ENCODE data around the gene SEC14L5. TPM values are rescaled to one million over a fixed set of nuclear protein-coding genes. Genes with fewer than 3 reads are reported as not detected.
"Not testable (repeated sequence)": the region's sequence is repeated elsewhere in the genome, so short reads cannot be mapped to it uniquely, and the experiment has no call there.

Gene SEC14L5
- total and polyA plus RNA-seq, 5 experiments from 2014 or later, result not detected

DNA sequence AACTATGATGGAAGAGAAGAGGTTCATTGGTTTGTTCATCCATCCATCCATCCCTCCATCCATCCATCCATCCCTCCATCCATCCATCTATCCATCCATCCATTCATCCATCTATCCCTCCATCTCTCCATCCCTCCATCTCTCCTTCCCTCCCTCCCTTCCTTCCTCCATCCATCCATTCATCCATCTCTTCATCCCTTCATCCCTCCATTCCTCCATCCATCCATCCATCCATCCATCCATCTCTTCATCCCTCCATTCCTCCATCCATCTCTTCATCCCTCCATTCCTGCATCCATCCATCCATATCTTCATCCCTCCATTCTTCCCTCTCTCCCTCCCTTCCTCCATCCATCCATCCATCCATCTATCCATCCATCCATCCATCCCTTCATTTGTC lies 11.2 kb upstream of the SEC14L5 start:
- POLR2A ChIA-PET, result no interaction called here
- Mint-ChIP-seq H3K36me3 (no peaks in the 10 kb centered on the region), H3K27me3 (peaks cover 1 to 53% (median 27%) of the 10 kb centered on the region in 5 donors), H3K4me1 (peaks cover 0 to 5% (median 2%) of the 10 kb centered on the region in 4 donors), H3K4me3 (no peak overlapping the region), H3K27ac (peak overlapping the region in 1 of 10 donors; percentile 1), H3K9me3 (no peaks in the 10 kb centered on the region)
- DNase-seq (no peak), ATAC-seq (no peak)

DNA sequence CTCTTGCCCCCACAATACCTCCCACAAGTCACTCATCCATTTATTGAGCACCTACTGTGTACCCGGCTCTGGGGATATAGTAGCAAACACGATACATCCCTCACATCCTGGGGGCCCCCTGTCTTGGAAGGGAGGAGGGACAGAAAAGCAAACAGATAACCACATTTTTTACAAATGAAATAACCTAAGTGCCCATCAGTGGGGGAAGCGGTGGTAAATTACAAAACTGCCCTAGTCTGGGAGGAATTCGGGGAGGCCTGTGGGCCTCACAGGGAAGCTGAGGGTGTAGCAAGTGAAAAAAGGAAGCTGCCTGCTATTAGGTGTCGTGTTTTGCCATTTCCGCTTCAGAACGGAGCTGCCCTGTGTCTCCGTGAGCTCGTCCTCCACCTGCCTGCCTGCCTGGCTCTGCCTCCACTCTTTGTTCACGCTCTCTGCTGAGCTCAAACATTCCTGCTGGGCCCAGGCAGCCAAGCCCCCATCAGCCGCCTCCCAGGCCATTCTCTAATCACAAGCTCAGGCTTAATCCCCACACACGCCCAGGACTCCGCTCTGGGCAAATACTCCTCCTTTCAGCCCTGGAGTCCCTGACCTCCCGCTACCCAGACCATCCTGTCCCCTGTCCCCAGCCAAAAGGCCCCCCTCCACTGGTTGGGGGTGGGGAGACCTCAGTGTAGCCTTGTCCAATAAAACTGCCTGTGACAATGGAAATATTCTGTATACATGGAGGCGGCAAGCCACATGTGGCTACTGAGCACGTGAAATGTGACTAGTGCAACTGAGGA lies 10.2 kb upstream of the SEC14L5 start:
- POLR2A ChIA-PET, result no interaction called here
- DNase-seq (no peak), ATAC-seq (no peak)
- no peaks in the 10 kb centered on the region for H3K9me3 Mint-ChIP-seq
- H3K27me3 Mint-ChIP-seq, result peaks cover 1 to 53% (median 27%) of the 10 kb centered on the region in 5 donors
- H3K4me1 Mint-ChIP-seq, result peaks cover 0 to 5% (median 2%) of the 10 kb centered on the region in 4 donors
- no peak overlapping the region for H3K4me3 Mint-ChIP-seq
- H3K36me3 Mint-ChIP-seq, result no peaks in the 10 kb centered on the region
- H3K27ac Mint-ChIP-seq, result peak overlapping the region in 1 of 10 donors; percentile 15

DNA sequence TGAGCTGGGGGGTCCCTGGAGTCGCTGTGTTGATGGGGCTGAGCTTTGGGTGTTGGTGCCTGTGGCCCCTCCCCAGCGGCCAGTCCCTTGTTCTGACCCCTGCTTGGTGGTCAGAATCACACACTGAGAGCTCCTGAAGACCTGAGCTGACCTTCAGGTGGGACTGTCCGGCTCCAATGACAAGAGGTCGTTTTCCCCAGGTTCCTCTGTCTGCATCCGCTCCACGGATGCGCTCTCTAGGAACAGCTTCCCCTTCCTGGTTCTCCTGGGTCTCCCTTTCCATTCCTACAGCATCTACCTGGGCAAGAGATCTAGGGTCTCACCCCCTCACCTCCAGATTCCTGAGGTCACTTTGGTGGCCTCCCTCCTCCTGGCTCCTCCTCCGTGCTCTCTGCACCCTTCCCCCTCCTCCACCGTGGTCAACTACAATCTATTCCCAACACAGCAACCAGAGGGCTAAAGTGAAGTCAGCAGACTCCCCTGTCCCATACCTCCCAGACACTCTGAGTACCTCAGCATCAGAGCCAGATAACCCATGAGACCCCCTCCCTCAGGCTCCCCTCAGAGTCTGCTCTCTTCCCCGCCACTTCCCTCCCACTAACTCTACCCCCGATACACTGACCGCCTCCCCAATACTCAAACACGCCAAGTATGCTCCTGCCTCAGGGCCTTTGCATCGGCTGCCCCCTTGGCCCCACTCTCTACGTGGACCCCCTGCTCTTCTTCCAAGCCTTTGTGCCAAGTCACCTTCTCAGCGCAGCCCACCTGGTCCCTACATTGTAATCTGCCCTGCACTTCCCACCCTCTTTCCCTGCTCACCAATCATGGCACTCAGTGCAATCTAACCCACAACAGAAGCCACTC lies 9.0 kb upstream of the SEC14L5 start:
- DNase-seq, result no peak
- no peaks in the 10 kb centered on the region for H3K9me3 Mint-ChIP-seq
- peaks cover 0 to 5% (median 2%) of the 10 kb centered on the region in 4 donors for H3K4me1 Mint-ChIP-seq
- H3K36me3 Mint-ChIP-seq, result no peaks in the 10 kb centered on the region
- H3K27ac Mint-ChIP-seq, result peak overlapping the region in 1 of 10 donors; percentile 44
- POLR2A ChIA-PET, result no interaction called here
- no peak for ATAC-seq
- H3K4me3 Mint-ChIP-seq, result no peak overlapping the region
- H3K27me3 Mint-ChIP-seq, result peaks cover 1 to 53% (median 31%) of the 10 kb centered on the region in 5 donors

DNA sequence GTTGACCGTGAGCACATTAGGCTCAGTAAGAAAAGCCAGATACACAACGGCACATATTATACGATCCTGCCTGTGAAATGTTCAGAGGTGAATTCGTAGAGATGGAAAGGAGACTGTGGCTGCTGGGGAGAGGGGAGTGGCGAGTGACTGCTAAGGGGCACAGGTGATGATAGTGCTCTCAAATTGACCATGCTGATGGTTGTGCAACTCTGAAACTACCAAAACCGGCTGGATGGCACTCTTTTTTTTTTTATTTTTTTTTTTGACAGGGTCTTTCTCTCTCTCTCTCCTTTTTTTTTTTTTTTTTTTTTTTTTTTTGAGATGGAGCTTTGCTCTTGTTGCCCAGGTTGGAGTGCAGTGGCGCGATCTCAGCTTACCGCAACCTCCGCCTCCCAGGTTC lies 8.1 kb upstream of the SEC14L5 start:
- ATAC-seq, result no peak
- peaks cover 0 to 5% (median 2%) of the 10 kb centered on the region in 4 donors for H3K4me1 Mint-ChIP-seq
- no peaks in the 10 kb centered on the region for H3K36me3 Mint-ChIP-seq
- no peaks in the 10 kb centered on the region for H3K9me3 Mint-ChIP-seq
- no peak for DNase-seq
- no peak overlapping the region for H3K27ac Mint-ChIP-seq
- no peak overlapping the region for H3K4me3 Mint-ChIP-seq
- peaks cover 2 to 49% (median 30%) of the 10 kb centered on the region in 5 donors for H3K27me3 Mint-ChIP-seq
- POLR2A ChIA-PET, result no interaction called here

DNA sequence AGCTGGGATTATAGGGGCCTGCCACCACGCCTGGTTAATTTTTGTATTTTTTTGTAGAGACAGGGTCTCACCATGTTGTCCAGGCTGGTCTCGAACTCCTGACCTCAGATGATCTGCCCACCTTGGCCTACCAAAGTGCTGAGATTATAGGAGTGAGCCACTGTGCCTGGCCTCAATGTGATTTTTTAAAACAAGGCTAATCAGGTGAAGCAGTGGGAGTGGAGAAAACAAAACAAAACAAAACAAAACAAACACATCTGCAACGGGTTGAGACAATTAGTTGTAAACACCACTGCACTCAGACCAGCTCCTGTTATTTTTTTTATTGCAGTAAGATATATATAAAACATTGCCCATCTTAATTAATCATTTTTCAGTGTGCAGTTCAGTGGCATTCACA lies 6.5 kb upstream of the SEC14L5 start:
- H3K27ac Mint-ChIP-seq, ATAC-seq, POLR2A ChIA-PET, H3K9me3 Mint-ChIP-seq, H3K36me3 Mint-ChIP-seq, DNase-seq, H3K4me3 Mint-ChIP-seq: not testable (repeated sequence)
- H3K27me3 Mint-ChIP-seq, result peaks cover 5 to 49% (median 31%) of the 10 kb centered on the region in 5 donors
- H3K4me1 Mint-ChIP-seq, result peaks cover 2 to 11% (median 6%) of the 10 kb centered on the region in 4 donors

DNA sequence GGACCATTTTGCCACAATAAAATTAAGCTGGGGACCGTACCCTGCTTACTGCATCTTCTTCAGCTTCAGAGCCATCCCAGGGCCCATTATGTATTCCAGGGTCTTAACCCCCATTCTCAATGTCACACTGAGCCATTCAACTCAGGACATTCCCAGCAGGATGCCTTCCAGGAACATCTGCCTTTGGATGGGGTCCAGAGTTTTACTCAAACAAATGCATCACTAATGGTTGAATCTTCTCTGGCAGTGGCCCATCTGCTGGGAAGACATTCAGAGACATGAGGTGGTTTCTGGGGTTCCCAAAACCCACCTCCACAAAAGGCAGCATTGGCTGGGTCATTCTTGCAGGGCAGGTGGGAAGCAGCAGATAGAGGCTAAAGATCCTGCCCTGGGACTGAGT lies 3.4 kb upstream of the SEC14L5 start:
- ATAC-seq (no peak), DNase-seq (no peak)
- Mint-ChIP-seq H3K4me3 (no peak overlapping the region), H3K27me3 (peaks cover 10 to 45% (median 28%) of the 10 kb centered on the region in 5 donors), H3K4me1 (peaks cover 13 to 25% (median 20%) of the 10 kb centered on the region in 4 donors), H3K9me3 (peaks cover 0 to 2% (median 0%) of the 10 kb centered on the region in 9 donors), H3K27ac (no peak overlapping the region), H3K36me3 (peaks cover 0 to 2% (median 0%) of the 10 kb centered on the region in 3 donors)
- POLR2A ChIA-PET, result interaction anchor here (0.6 kb wide), 1 partner anchor 26 kb away, joined by 3 read pairs; no protein-coding TSS in a partner anchor

DNA sequence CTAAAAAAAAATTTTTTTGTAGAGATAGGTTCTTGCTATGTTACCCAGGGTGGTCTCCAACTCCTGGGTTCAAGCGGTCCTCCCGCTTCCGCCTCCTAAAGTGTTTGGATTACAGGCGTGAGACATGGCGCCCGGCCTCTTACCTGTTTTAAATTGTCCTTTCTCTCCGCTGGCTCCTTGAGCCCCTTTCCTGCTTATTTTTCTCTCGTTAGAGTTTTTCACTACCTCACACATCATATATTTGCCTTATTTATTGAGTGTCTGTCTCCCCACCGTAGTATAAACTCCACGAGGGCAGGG lies 760 bp upstream of the SEC14L5 start:
- peak in 1 of 10 donors; percentile 13 for DNase-seq
- Mint-ChIP-seq H3K4me1 (peaks cover 13 to 25% (median 20%) of the 10 kb centered on the region in 4 donors), H3K4me3 (peak overlapping the region; percentile 80 to 95 (median 87)), H3K36me3 (peaks cover 0 to 2% (median 0%) of the 10 kb centered on the region in 3 donors), H3K9me3 (peaks cover 0 to 2% (median 0%) of the 10 kb centered on the region in 9 donors), H3K27me3 (peaks cover 10 to 63% (median 36%) of the 10 kb centered on the region in 5 donors), H3K27ac (peak overlapping the region in 5 of 10 donors; percentile 31 to 80 (median 55))
- ATAC-seq, result no peak
- POLR2A ChIA-PET, result interaction anchor here (0.7 kb wide), 1 partner anchor 332 kb away, joined by 3 read pairs; no protein-coding TSS in a partner anchor

DNA sequence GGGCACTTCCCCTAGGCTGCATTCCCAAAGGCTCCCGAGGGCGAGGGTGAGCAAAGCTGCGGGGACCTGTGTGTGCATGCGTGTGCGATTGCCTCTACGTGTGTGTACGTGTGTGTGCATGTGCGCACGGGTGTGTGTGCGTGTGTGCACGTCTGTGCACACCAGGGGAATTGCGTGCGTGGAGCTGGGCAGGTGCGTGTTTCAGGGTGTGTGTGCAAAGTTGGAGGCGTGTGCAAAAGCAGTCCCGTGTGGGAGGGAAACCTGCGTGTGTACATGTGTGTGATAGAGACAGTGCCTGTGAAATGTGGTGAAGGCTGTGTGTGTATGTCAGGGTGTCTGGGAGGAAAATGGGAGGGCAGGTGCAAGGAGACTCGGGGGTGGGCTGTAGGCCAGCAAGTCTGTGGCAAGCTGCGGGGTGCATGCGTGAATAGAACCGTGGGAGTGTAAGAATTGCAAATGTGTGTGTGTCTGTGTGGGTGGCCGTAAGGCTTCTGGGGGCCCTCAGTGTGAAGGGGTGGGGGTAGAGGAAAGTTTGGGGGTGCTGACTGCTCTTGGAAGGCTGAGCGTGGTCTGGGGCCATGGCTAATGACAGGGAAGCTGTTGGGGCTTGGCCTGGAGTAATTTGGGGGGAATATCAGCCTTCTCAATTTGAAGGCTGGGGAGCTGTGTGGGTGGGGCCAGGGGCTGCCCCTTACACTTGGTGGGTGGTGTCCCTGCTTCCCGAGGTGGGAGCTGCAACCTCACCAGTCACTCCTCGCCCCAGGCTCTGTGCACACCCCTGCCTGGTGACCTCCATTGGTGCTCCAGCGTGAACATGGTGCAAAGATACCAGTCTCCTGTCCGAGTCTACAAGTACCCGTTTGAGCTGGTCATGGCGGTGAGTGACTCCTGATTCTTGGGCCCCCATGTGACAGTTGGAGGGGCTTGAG lies 644 bp downstream of the SEC14L5 start:
- H3K36me3 Mint-ChIP-seq, result peaks cover 0 to 2% (median 0%) of the 10 kb centered on the region in 3 donors
- H3K4me3 Mint-ChIP-seq, result peak overlapping the region in 9 of 10 donors; percentile 48 to 95 (median 84)
- ATAC-seq (no peak), DNase-seq (no peak)
- POLR2A ChIA-PET, result no interaction called here
- H3K9me3 Mint-ChIP-seq, result peaks cover 0 to 2% (median 0%) of the 10 kb centered on the region in 9 donors
- H3K27me3 Mint-ChIP-seq, result peaks cover 12 to 62% (median 38%) of the 10 kb centered on the region in 5 donors
- peaks cover 13 to 25% (median 20%) of the 10 kb centered on the region in 4 donors for H3K4me1 Mint-ChIP-seq
- H3K27ac Mint-ChIP-seq, result peak overlapping the region in 1 of 10 donors; percentile 39

DNA sequence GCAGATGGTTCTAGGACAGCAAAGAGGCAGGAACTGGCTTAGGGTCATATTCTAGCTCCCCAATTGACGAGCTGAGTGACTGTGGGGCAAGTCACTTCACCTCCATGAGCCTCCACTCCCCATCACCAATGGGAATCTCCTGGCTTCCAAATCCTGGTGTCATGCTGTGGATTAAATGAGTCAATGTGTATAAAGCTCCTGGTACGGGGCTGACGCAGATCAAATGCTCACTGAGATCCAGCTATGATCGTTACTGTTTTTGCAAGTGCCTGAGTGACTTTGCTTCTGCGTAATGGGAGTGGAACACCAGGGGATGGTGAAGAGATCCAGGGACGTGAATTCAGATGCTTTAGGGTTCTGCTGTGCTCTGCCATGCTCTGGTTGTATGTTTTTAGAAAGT lies 2.4 kb downstream of the SEC14L5 start:
- DNase-seq (no peak), ATAC-seq (no peak)
- Mint-ChIP-seq H3K4me3 (no peak overlapping the region), H3K36me3 (peaks cover 0 to 2% (median 0%) of the 10 kb centered on the region in 3 donors), H3K9me3 (peaks cover 0 to 2% (median 0%) of the 10 kb centered on the region in 9 donors), H3K27ac (no peak overlapping the region), H3K4me1 (peaks cover 13 to 25% (median 20%) of the 10 kb centered on the region in 4 donors), H3K27me3 (peaks cover 10 to 55% (median 33%) of the 10 kb centered on the region in 5 donors)
- POLR2A ChIA-PET, result no interaction called here

DNA sequence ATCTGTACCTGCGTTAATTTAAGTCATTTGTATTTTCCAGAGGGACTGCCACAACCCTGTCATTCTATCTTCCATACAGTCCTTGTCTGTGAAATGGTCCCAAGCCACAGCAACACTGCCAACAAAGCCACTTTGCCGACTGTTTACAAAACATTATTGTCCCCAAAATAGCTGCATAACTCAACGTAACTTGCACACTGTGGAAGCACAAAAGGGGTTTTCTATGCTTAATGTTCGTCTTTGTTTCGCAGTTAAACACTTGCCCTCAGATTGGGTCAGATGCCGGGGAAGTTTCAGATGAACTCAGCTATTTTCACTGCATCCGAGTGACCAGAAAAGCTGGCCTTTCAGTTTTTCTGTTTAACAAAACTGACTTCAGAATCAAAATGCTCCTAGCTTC lies 4.6 kb downstream of the SEC14L5 start:
- DNase-seq (no peak), ATAC-seq (no peak)
- Mint-ChIP-seq H3K27me3 (peaks cover 7 to 43% (median 22%) of the 10 kb centered on the region in 5 donors), H3K9me3 (no peaks in the 10 kb centered on the region), H3K4me3 (no peak overlapping the region), H3K36me3 (peaks cover 0 to 2% (median 0%) of the 10 kb centered on the region in 3 donors), H3K4me1 (peaks cover 7 to 13% (median 9%) of the 10 kb centered on the region in 4 donors), H3K27ac (no peak overlapping the region)
- POLR2A ChIA-PET, result no interaction called here

DNA sequence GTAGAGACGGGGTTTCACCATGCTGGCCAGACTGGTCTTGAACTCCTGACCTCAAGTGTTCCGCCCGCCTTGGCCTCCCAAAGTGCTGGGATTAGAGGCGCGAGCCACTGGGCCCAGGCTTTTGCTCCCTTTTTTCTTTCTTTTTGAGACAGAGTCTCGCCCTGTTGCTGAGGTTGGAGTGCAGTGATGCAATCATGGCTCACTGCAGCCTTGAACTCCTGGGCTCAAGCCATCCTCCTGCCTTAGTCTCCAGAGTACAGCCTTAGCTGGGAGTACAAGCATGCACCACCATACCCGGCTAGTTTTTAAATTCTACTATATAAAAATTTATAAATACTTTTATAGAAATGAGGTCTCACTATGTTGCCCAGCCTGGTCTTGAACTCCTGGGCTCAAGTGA lies 5.4 kb downstream of the SEC14L5 start:
- POLR2A ChIA-PET, ATAC-seq, H3K4me3 Mint-ChIP-seq, H3K9me3 Mint-ChIP-seq, H3K27ac Mint-ChIP-seq, H3K4me1 Mint-ChIP-seq, H3K36me3 Mint-ChIP-seq, DNase-seq: not testable (repeated sequence)
- H3K27me3 Mint-ChIP-seq, result peaks cover 6 to 39% (median 19%) of the 10 kb centered on the region in 5 donors
